ENCODE measurements around the gene SSH2.
"Not testable (repeated sequence)": the region's sequence is repeated elsewhere in the genome, so short reads cannot be mapped to it uniquely, and the experiment has no call there.

SSH2 gene

GRCh38 chr17:29927546-29927945 is 2.5 kb downstream of the SSH2 start:
- DNase-seq: no peak

- DNase-seq: no peak
Observed at GRCh38 chr17:29924786-29925185, 5.2 kb downstream of the SSH2 start.

GRCh38 chr17:29918922-29919856 is 10.8 kb downstream of the SSH2 start:
- no peak for DNase-seq

GRCh38 chr17:29918016-29918415 is 12.0 kb downstream of the SSH2 start:
- DNase-seq: no peak

GRCh38 chr17:29914819-29915537 is 15.1 kb downstream of the SSH2 start:
- peak in 1 of 2 experiments; percentile 21 for DNase-seq

GRCh38 chr17:29911641-29912177 is 18.3 kb downstream of the SSH2 start:
- no peak for DNase-seq

- DNase-seq: no peak
Observed at GRCh38 chr17:29909236-29910003, 20.6 kb downstream of the SSH2 start.

GRCh38 chr17:29906969-29907368 is 23.1 kb downstream of the SSH2 start:
- DNase-seq: no peak

- no peak for DNase-seq
Observed at GRCh38 chr17:29905879-29906167, 24.2 kb downstream of the SSH2 start.

- DNase-seq: no peak
Observed at GRCh38 chr17:29905086-29905878, 24.7 kb downstream of the SSH2 start.

- DNase-seq: no peak
Observed at GRCh38 chr17:29903471-29903870, 26.6 kb downstream of the SSH2 start.

GRCh38 chr17:29897136-29897535 is 32.9 kb downstream of the SSH2 start:
- not testable (repeated sequence) for DNase-seq

GRCh38 chr17:29892201-29892600 is 37.8 kb downstream of the SSH2 start:
- DNase-seq: no peak

GRCh38 chr17:29891131-29891530 is 38.9 kb downstream of the SSH2 start:
- DNase-seq: no peak

- DNase-seq: no peak
Observed at GRCh38 chr17:29885031-29885640, 44.9 kb downstream of the SSH2 start.

GRCh38 chr17:29883497-29883896 is 46.5 kb downstream of the SSH2 start:
- no peak for DNase-seq

GRCh38 chr17:29881256-29881655 is 48.8 kb downstream of the SSH2 start:
- DNase-seq: no peak

GRCh38 chr17:29880031-29880430 is 50.0 kb downstream of the SSH2 start:
- DNase-seq: no peak

GRCh38 chr17:29874931-29875596 is 55.0 kb downstream of the SSH2 start:
- DNase-seq: no peak

- DNase-seq: not testable (repeated sequence)
Observed at GRCh38 chr17:29874358-29874757, 55.7 kb downstream of the SSH2 start.

GRCh38 chr17:29873476-29873875 is 56.6 kb downstream of the SSH2 start:
- no peak for DNase-seq

All from NCI-H1930 (cell line).